GM19395 (cell line): ENCODE results near the gene TNNI2.

Source experiments
- ATAC-seq: cut with Tn5 transposase; IDR thresholded peaks from one replicate; pipeline ENCODE4 v1.9.1; 2021; ENCODE audit warnings: mild to moderate bottlenecking, moderate library complexity; ENCODE audit not compliant: unreplicated experiment

Gene TNNI2

GRCh38 chr11:1832211-1832919 is 6.4 kb upstream of the TNNI2 start:
- ATAC-seq, result no peak

GRCh38 chr11:1832920-1833295 is 5.9 kb upstream of the TNNI2 start:
- no peak for ATAC-seq

- ATAC-seq, result no peak
Measured at GRCh38 chr11:1834062-1834610, 4.6 kb upstream of the TNNI2 start.

- no peak for ATAC-seq
Measured at GRCh38 chr11:1834779-1835670, 3.8 kb upstream of the TNNI2 start, which contains the start of gene SYT8. Gene SYT8, plus strand, starts transcription at chr11:1834990. Its CDS starts 116 bp downstream, at chr11:1835106.

- no peak for ATAC-seq
Measured at GRCh38 chr11:1835671-1836010, 3.1 kb upstream of the TNNI2 start.

- ATAC-seq, result no peak
Measured at GRCh38 chr11:1836011-1836945, 2.5 kb upstream of the TNNI2 start.

GRCh38 chr11:1837171-1838076 is 1.4 kb upstream of the TNNI2 start:
- ATAC-seq, result peak; percentile 70

GRCh38 chr11:1838077-1838425 is 730 bp upstream of the TNNI2 start:
- ATAC-seq, result peak; percentile 10

GRCh38 chr11:1839204-1839923 is 583 bp downstream of the TNNI2 start:
- ATAC-seq, result no peak

GRCh38 chr11:1839924-1840779 is 1.4 kb downstream of the TNNI2 start:
- peak; percentile 46 for ATAC-seq

GRCh38 chr11:1840780-1841480 is 2.1 kb downstream of the TNNI2 start:
- ATAC-seq, result no peak

GRCh38 chr11:1841511-1842148 is 2.8 kb downstream of the TNNI2 start:
- no peak for ATAC-seq

GRCh38 chr11:1842149-1843097 is 3.6 kb downstream of the TNNI2 start:
- no peak for ATAC-seq

GRCh38 chr11:1843098-1843473 is 4.3 kb downstream of the TNNI2 start:
- ATAC-seq, result no peak

GRCh38 chr11:1843796-1844195 is 5.0 kb downstream of the TNNI2 start:
- ATAC-seq, result no peak
